Ascending aorta (tissue), 2 donors: ENCODE data around the gene MRPS24. TPM values are rescaled to one million over a fixed set of nuclear protein-coding genes. Genes with fewer than 3 reads are reported as not detected.

Experiments used
- DNase-seq, 2 donors: peaks; one replicate each; pipeline ENCODE4 v3.0.0-alpha.2; 2019; ENCODE audit warnings: low spot score in 2 of 2
- H3K27ac ChIP-seq, 2 donors: fragments of 200-600 bp; sonication (generic); one replicate each; pipeline ENCODE4 v1.5.1; 2016 to 2017; ENCODE audit warnings: mild to moderate bottlenecking in 1 of 2
- H3K27me3 ChIP-seq: fragments of 200-600 bp; sonication (generic); one replicate; pipeline ENCODE4 v1.5.1; 2017
- H3K36me3 ChIP-seq, 2 donors: fragments of 200-600 bp; sonication (generic); one replicate each; pipeline ENCODE4 v1.5.1; 2016
- H3K4me1 ChIP-seq, 2 donors: fragments of 200-600 bp; sonication (generic); one replicate each; pipeline ENCODE4 v1.5.1; 2016 to 2017; ENCODE audit warnings: mild to moderate bottlenecking in 1 of 2
- H3K4me3 ChIP-seq, 2 donors: fragments of 200-600 bp; sonication (generic); one replicate each; pipeline ENCODE4 v1.5.1; 2016 to 2017; ENCODE audit warnings: mild to moderate bottlenecking in 1 of 2
- H3K9me3 ChIP-seq, 2 donors: fragments of 200-600 bp; sonication (generic); one replicate each; pipeline ENCODE4 v1.5.1; 2016
- CTCF ChIP-seq, 3 experiments: fragments of 200-600 bp in 2 of 3; fragments of 450-650 bp in 1 of 3; sonication (generic) in 2 of 3; IDR thresholded peaks; one replicate each; pipeline ENCODE4 v1.5.1; 2016 to 2019; ENCODE audit warnings: antibody characterized with exemption in 3 of 3, mild to moderate bottlenecking in 1 of 3, moderate library complexity in 1 of 3
- intact Hi-C: fragments of 100-400 bp; cut with DNase I; formaldehyde crosslinking; loops from one replicate; pipeline ENCODE4 v1.15.1; 2023
- total RNA-seq: library from RNA; depleted of rRNA; stranded (reverse); fragments of >200 nt; gene quantifications from one replicate; pipeline ENCODE4 v1.1.0, GENCODE V29; 2016

Gene MRPS24
- total RNA-seq, 1 donor from 2014 or later, result 145 TPM

- no peak for TF ChIP-seq CTCF (IDR thresholded peaks at IDR 0.05)
- H3K4me1 ChIP-seq, result no peaks in the 10 kb centered on the region
Observed at GRCh38 chr7:43856996-43857395, 12.3 kb downstream of the MRPS24 start.

GRCh38 chr7:43856316-43856715 lies 13.0 kb downstream of the MRPS24 start:
- H3K9me3 ChIP-seq, result no peaks in the 10 kb centered on the region
- DNase-seq, result no peak
- intact Hi-C loops, result no loop called here
- no peak overlapping the region for H3K4me3 ChIP-seq
- TF ChIP-seq CTCF (IDR thresholded peaks at IDR 0.05), result no peak
- H3K4me1 ChIP-seq, result no peaks in the 10 kb centered on the region
- no peaks in the 10 kb centered on the region for H3K27me3 ChIP-seq
- no peak overlapping the region for H3K27ac ChIP-seq
- H3K36me3 ChIP-seq, result no peaks in the 10 kb centered on the region

More at GRCh38 chr7:43856996-43857395, 12.3 kb downstream of the MRPS24 start:
- no peaks in the 10 kb centered on the region for H3K27me3 ChIP-seq
- no peak overlapping the region for H3K27ac ChIP-seq
- intact Hi-C loops, result no loop called here
- H3K4me3 ChIP-seq, result no peak overlapping the region
- no peaks in the 10 kb centered on the region for H3K36me3 ChIP-seq
- DNase-seq, result no peak
- H3K9me3 ChIP-seq, result no peaks in the 10 kb centered on the region

- H3K4me3 ChIP-seq, result no peak overlapping the region
- no peak for DNase-seq
- no peaks in the 10 kb centered on the region for H3K36me3 ChIP-seq
- no peaks in the 10 kb centered on the region for H3K9me3 ChIP-seq
- H3K4me1 ChIP-seq, result no peaks in the 10 kb centered on the region
- no peaks in the 10 kb centered on the region for H3K27me3 ChIP-seq
- no peak for TF ChIP-seq CTCF (IDR thresholded peaks at IDR 0.05)
- intact Hi-C loops, result no loop called here
- no peak overlapping the region for H3K27ac ChIP-seq
Observed at GRCh38 chr7:43855176-43855575, 14.1 kb downstream of the MRPS24 start.

- Histone ChIP-seq H3K9me3 (no peaks in the 10 kb centered on the region), H3K27ac (no peak overlapping the region), H3K27me3 (no peaks in the 10 kb centered on the region), H3K4me1 (no peaks in the 10 kb centered on the region), H3K4me3 (no peak overlapping the region), H3K36me3 (no peaks in the 10 kb centered on the region)
- no peak for TF ChIP-seq CTCF (IDR thresholded peaks at IDR 0.05)
- no peak for DNase-seq
- intact Hi-C loops, result no loop called here
Observed at GRCh38 chr7:43851805-43852204, 17.5 kb downstream of the MRPS24 start.

- no peak for DNase-seq
- Histone ChIP-seq H3K27ac (no peak overlapping the region), H3K4me1 (no peaks in the 10 kb centered on the region), H3K9me3 (no peaks in the 10 kb centered on the region), H3K27me3 (no peaks in the 10 kb centered on the region), H3K36me3 (no peaks in the 10 kb centered on the region), H3K4me3 (no peak overlapping the region)
- no peak for TF ChIP-seq CTCF (IDR thresholded peaks at IDR 0.05)
- intact Hi-C loops, result no loop called here
Observed at GRCh38 chr7:43850348-43851116, 18.8 kb downstream of the MRPS24 start.
